ENCODE data around the gene RARS2.

The RARS2 gene

DNA sequence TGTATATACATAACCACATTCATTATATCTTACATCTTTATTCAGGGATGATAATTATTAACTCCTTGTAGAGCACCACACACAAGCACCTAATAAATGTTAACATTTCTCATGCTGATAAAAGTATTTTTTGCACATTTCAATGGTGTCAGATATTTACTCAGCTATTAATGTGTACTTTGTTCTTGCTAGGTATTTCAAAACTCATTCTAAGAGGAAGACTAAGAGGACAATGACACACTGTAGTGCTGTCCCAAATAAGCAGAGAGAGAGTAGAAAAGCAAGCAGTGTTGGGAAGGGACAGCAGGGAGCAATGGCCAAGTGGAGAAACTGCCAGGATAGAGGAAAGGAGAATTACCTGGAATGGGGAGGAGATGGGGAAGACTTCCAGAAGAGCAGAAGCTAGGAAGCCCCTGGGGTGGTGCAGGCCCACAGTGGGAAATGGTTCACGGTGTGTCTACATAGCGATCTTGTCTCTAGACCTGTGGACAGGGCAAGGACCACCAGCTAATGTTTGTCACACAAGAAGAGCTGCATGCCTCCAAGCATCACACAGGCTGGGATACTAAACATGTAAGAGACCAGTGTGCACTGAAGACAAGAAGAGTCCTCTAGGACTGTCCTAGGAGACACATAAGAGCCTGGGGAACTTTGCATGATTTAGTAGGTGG, 55.3 kb downstream of the RARS2 start:
- intact Hi-C loops (cut with DNase I; ENCODE audit: low total_unique reads), result no loop called here
- no peaks in the 10 kb centered on the region for H3K4me1 ChIP-seq
- peaks cover 14 to 23% (median 23%) of the 10 kb centered on the region in 3 donors for H3K36me3 ChIP-seq
- no peak overlapping the region for H3K4me3 ChIP-seq
- TF ChIP-seq, protein P1, sequence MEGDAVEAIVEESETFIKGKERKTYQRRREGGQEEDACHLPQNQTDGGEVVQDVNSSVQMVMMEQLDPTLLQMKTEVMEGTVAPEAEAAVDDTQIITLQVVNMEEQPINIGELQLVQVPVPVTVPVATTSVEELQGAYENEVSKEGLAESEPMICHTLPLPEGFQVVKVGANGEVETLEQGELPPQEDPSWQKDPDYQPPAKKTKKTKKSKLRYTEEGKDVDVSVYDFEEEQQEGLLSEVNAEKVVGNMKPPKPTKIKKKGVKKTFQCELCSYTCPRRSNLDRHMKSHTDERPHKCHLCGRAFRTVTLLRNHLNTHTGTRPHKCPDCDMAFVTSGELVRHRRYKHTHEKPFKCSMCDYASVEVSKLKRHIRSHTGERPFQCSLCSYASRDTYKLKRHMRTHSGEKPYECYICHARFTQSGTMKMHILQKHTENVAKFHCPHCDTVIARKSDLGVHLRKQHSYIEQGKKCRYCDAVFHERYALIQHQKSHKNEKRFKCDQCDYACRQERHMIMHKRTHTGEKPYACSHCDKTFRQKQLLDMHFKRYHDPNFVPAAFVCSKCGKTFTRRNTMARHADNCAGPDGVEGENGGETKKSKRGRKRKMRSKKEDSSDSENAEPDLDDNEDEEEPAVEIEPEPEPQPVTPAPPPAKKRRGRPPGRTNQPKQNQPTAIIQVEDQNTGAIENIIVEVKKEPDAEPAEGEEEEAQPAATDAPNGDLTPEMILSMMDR (IDR thresholded peaks at IDR 0.05), result no peak
- H3K9me3 ChIP-seq, result no peaks in the 10 kb centered on the region
- H3K27me3 ChIP-seq, result no peaks in the 10 kb centered on the region
- DNase-seq, result no peak
- H3K27ac ChIP-seq, result no peak overlapping the region

DNA sequence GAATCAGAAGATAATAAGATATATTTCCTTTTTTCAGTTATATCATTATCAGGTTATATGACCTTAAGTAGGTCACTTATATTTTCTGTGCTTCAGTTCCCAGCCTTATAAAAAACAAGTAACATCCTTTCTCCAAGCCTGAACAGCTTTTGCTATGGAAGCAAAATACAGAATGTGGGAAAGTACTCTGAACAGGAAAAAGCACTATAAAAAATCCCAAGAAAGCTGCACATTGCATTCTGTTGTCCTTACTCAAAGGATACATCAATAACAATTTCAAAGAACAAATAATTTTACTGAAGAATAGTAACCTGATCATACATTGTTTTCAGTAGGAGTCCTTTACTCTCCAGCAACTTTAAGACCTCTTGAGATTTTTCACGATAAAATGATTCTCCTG, 60.6 kb downstream of the RARS2 start:
- H3K4me1 ChIP-seq, result no peaks in the 10 kb centered on the region
- TF ChIP-seq, protein P1 (IDR thresholded peaks at IDR 0.05), result no peak
- no peak overlapping the region for H3K4me3 ChIP-seq
- no peaks in the 10 kb centered on the region for H3K9me3 ChIP-seq
- no peak for DNase-seq
- H3K27me3 ChIP-seq, result no peaks in the 10 kb centered on the region
- peaks cover 18 to 31% (median 20%) of the 10 kb centered on the region in 3 donors for H3K36me3 ChIP-seq
- H3K27ac ChIP-seq, result no peak overlapping the region
- intact Hi-C loops (cut with DNase I; ENCODE audit: low total_unique reads), result no loop called here

DNA sequence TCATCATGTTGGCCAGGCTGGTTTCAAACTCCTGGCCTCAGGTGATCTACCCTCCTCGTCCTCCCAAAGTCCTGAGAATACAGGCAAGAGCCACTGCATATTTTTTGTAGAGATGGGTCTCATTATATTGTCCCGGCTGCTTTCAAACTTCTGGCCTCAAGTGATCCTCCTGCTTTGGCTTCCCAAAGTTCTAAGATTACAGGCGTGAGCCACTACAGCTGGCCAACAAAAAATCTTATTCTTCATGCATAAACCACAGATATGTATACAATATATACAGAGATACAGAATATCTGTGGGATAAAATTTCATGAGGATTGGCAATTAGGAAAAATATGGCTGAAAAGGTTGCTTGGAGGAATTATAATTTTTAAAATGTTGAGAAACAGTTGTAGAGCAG, 67.1 kb downstream of the RARS2 start:
- H3K4me1 ChIP-seq, result no peaks in the 10 kb centered on the region
- H3K4me3 ChIP-seq, result no peak overlapping the region
- TF ChIP-seq, protein P1 (IDR thresholded peaks at IDR 0.05), result no peak
- intact Hi-C loops (cut with DNase I; ENCODE audit: low total_unique reads), result no loop called here
- no peaks in the 10 kb centered on the region for H3K9me3 ChIP-seq
- no peak overlapping the region for H3K27ac ChIP-seq
- H3K27me3 ChIP-seq, result no peaks in the 10 kb centered on the region
- DNase-seq, result no peak
- H3K36me3 ChIP-seq, result peaks cover 22 to 49% (median 25%) of the 10 kb centered on the region in 3 donors

DNA sequence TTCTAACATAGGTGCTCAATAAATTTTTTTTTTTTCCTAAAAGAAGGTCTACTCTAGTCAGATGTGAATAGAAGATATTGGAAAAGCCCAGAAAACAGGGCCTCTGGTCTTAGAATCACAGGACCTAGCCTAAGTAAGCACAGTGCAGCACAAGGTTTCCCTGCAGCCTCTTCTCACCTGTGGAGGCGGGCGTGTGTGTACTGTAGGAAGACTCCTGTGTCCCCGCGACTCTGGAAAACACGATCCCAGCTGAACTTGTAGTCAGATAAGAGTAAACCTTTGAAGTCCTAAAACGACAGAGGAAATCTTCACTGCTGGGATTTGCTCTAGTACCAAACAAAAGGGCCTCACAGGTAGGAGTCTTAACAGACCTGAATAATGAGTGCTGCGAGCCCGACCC, 71.3 kb downstream of the RARS2 start:
- no peaks in the 10 kb centered on the region for H3K27me3 ChIP-seq
- no peaks in the 10 kb centered on the region for H3K4me1 ChIP-seq
- TF ChIP-seq, protein P1 (IDR thresholded peaks at IDR 0.05), result no peak
- peaks cover 56 to 80% (median 64%) of the 10 kb centered on the region in 3 donors for H3K36me3 ChIP-seq
- no peaks in the 10 kb centered on the region for H3K9me3 ChIP-seq
- no peak for DNase-seq
- intact Hi-C loops (cut with DNase I; ENCODE audit: low total_unique reads), result no loop called here
- no peak overlapping the region for H3K4me3 ChIP-seq
- H3K27ac ChIP-seq, result no peak overlapping the region

DNA sequence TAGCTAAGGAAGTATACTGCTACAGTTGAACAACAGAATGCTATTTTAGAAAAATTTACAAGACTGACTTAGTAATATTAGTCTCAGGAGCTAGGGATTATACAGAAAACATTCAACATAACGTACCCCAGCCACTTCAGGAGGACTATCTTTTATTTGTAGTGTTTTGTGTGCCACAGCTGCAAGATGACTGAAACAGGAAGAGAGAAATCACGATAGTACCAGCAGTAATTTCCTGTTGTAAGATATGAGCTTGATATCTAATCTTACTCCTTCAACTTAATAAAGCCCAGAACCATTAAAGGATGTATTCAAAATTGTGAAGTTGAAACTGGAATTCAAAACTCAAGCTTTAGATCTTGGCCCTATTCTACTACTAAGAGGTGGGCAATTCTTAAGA, 75.0 kb downstream of the RARS2 start:
- H3K9me3 ChIP-seq, result no peaks in the 10 kb centered on the region
- intact Hi-C loops (cut with DNase I; ENCODE audit: low total_unique reads), result no loop called here
- H3K36me3 ChIP-seq, result peaks cover 63 to 99% (median 82%) of the 10 kb centered on the region in 3 donors
- DNase-seq, result no peak
- H3K27me3 ChIP-seq, result no peaks in the 10 kb centered on the region
- no peaks in the 10 kb centered on the region for H3K4me1 ChIP-seq
- H3K27ac ChIP-seq, result no peak overlapping the region
- TF ChIP-seq, protein P1 (IDR thresholded peaks at IDR 0.05), result no peak
- no peak overlapping the region for H3K4me3 ChIP-seq
